Left hindlimb (tissue), 1 donor: ENCODE measurements around the gene HOXA2.
A peak's percentile ranks its signal among the peaks of the same experiment; 100 is the strongest.

ENCODE experiments used
- DNase-seq: peaks from one replicate; pipeline ENCODE4 v3.0.0-alpha.2; 2018

Gene HOXA2

DNA sequence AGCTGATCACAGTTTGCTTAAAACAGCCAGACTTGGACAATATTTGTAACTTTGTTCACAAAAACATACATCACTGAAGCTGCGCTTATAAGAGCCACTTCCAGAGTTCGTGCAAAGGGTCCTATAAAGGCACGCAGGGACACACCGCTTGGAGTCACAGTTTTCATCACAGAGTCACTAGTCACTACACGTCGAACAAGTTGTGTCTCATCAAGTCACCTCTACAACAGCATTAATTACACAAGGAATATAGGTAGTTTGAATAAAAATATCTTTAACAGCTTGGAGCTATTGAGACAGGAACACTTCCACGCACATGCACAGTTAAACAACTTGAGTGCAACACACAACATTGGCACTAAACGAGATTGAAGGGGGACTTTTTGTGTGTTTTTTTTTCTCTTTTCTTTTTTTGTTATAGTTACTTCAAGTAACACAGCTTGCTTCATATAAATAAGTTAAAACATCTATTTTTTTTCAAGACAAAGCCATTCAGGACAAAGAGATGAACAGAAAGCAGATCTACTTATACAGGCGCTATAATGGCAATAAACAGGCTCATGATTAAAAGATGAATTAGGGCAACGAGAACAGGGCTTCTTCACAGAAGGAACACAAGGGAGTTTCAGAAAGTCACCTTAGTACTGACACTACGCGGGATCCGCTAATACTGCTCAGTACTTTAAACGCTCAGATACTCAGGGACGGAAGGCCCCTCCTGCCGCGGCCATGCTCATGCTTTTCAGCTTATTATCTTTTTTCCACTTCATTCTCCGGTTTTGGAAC lies 38.8 kb upstream of the HOXA2 start:
- DNase-seq, result no peak

DNA sequence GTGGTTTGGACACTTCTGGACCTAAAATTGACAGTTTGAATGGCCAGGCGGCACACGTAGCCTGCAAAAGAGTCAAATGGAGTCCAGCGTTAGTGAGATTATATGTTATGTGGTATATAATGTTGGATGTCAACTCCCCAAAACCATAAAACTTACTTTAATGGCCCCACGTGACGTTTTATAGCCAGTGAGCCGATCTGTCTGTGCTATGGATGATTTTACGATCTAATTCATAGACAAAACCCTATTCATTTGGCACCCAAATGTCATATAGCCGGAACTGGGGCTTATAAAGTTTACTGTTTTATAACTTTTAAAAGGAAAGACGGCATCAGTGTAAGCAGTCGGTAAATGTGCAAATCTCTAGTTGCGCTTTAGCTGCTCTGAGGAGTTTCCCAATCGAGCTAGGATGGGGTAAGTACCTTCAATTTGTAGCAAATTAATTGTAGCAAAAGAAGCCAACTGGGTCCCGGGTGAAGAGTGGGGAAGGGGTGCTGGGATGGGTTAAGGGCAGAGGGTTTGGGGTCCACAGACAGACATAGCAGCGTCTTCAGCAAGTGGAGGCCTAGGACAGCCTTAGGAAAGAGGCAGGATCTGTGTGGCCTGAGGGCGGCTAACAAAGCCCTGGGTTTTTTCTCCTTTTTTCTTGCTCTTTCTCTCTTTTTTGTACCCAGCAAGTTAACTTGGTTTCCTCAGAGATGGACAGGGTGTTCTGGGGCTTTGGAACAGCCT lies 37.8 kb upstream of the HOXA2 start:
- peak; percentile 51 for DNase-seq

DNA sequence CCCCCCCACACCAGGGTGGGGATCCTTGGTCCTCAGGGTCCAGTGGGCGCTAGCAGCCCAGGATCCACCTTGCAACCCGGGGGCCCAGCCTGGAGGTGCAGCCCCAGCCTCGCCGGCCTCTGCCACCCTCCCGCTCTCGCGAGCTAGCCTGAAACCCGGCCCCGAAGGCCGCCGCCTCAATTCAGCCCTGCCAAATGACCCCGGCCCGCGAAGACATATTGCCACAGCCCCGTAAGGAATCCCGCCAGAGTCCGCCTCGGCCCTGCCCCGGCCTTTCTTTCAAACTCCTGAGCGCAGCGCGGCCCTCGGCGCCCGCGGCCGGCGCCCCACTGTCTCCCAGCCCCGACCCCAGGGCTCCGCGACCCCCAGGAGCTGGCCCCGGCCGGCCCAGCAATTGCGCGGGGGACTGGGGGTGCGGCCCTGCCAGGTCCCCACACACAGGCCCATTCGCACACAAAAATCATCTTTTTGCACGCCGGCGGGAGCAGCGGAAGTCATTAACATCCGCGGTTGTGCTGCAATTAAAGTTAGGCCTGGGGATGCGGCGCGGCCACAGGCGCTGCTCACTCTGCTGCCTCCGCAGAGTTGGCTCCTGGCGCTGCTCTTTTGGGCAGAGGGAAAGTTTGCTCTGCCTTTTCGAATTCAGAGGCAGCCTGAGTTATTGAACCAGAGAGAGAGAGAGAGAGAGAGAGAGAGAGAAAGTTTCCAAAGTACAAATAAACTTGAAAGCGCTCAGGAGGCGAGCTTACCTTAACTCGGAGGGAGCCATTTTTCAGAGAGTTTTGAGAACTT lies 37.0 kb upstream of the HOXA2 start:
- peak; percentile 54 for DNase-seq

DNA sequence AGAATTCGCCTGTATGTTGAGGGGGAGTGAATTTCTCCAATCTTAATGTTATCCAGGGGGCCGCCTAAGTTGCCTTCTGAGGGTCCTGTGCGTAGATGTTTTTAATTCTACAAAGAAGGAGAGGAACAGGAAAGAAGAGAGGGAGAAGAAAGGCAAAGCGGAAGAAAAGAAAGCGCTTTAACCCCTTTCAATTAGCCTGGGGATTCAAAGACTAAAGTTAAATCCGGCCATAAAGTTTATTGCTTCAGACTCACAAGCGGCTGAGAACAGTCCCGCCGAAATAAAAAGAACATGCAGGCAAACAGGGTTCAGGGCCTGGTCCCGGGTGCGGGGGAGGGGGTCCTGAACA lies 36.5 kb upstream of the HOXA2 start:
- DNase-seq, result no peak

DNA sequence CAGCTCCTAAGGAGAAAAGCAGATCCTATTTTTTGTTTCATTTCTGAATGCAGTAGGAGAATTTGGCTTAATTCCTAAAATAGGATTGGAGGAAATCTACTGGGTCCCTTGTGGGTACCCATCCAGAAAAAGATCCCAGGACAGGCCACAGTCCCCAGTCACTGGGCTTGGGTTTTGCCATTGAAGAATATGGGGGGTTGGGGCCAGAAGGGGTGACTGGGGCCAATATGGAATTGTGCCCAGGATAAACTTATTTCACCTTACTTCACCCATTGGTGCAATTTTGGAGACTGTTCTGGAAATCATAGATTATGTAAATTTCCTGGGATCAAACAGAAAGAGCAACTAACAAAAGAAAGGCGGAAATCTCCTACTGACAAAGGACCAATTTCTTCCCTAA lies 36.0 kb upstream of the HOXA2 start:
- no peak for DNase-seq

DNA sequence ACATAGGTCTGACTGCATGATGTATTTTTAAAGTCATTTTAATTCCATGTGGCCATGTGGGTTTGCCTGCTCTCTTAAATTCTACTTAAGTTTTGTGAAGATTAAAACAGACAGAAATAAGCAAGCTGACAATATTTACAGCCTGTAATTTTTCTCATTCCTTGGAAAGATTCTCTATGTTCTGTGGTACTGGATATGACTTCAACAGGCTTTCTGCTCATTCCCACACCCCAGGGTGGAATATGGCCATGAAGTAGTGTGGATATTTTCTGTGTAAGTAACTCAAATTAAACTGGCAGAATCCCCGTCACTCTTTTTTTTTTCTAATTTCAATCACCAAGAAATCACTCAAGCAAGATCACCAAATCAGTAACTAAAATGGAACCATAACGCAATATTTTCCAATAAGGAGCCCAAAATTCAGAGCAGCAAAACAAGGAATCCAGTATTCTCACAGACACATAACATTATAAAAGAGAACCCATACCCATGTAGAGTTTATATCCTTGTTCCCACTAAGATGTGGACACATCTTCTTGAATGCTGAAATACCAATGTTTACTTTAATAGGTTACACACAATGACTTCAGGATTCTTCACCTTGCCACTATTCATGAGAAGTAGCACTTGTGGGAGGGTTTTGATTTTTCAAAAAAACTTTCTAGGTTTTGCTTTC lies 35.3 kb upstream of the HOXA2 start:
- no peak for DNase-seq

DNA sequence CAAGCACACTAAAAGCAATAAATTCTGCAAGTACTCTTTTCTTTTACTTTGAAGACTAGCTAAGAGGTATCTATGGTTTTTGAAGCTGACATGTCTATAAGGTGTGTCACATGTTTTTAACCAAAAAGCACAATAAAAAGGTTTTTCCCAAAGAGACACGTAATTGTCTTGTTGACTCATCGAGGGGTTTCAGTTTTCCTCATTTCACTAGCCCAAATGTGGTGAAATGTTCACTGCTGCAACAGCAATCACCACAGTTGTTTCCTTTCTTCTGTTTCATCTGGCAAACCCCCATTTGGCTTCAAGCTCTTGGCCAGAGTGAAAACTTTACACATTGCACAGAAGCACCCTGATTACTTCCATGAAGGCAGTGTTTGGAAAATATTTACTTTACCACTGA lies 31.9 kb upstream of the HOXA2 start:
- DNase-seq, result peak; percentile 40

DNA sequence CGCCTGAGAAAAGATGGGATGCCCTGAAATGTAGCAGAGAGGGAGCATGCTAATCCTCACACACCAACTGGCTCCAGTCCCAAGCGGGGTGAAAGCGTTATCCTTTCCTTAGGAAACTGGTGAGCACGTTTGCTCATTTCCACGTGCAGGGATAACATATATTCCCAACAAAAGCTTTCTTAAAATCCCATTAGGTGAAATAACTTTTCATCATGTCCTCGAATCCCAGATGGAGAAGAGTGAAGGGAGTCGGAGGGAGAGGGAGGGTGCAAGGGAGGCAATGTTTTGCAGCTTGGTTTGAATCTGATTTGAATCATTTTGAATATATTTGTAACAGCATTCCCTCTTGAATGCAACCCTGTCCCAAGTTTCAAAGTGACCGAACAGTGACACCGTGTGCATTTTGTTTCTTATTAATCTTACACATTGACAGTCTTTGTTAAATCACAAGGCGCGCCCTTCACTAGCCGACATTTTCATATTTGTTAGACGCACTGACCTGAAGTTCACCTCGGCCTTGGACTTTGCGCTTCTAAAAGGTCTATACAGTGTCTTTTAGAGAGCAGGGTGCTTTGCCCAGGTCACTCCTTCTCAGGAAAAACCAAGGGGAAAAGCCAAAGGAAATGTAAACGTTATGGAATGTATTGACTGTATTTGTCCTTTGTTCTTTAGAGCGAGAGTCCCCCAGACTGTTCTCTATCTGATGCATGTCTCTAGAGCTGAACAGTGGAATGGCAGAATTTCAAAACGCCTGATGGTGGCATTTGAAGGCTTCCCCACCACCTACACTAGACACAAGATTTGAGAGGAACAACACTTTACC lies 31.1 kb upstream of the HOXA2 start:
- no peak for DNase-seq

DNA sequence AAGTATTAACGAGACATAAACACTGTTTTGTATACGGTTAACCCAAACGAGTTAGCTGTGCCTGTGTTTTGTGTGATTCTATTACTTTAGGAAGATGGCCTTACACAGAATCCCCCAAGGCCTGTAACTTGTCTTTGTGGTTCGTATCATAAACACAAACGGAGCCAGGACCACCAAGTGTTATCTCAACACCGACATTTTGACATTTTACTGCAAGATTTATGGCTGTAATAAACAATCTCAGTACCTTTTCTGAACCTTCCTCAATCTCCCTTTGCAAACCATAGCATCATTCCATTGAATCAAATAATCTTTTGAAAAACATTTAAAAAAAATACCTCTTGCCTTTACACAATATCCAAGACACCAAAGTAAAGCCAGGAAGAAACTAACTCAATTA lies 30.5 kb upstream of the HOXA2 start:
- DNase-seq, result no peak

DNA sequence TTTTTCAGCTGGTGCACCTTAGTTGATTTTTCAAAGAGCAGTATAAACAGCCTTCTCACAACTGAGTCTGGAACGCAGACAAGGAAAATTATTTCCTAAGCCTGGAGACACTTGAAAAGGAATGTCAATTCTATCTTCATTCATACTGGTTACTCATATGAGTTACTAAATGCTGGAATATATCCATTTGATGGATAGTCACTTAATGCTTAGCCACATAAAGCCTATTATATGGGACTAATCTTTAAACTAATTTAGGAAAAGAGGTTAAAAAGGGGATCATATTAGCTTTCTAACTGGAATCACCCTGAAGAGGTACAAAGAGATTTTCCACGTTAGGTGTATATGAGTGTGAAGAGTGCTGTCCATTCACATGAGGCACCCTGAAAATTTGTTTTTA lies 29.7 kb upstream of the HOXA2 start:
- DNase-seq, result no peak

DNA sequence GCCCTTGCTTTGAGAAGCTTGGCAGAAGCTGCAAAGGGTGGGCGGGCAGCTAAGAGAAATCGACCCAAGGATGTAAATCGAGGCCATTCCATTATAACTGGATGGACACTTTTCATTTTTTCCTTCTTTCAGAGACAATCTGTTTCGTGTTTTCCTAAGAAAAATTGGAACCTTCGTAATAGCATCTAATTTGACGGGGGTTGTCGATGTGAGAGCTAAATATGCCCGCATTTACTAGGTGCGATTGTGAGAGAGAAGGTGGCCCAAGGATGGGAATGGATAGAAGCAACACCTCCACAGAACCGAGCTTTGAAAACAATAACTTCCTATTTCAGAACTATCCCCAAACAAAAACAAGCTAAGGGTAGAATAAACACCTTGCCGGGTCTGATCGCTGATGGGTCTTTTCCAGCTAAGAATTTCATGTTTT lies 28.9 kb upstream of the HOXA2 start:
- DNase-seq, result no peak

DNA sequence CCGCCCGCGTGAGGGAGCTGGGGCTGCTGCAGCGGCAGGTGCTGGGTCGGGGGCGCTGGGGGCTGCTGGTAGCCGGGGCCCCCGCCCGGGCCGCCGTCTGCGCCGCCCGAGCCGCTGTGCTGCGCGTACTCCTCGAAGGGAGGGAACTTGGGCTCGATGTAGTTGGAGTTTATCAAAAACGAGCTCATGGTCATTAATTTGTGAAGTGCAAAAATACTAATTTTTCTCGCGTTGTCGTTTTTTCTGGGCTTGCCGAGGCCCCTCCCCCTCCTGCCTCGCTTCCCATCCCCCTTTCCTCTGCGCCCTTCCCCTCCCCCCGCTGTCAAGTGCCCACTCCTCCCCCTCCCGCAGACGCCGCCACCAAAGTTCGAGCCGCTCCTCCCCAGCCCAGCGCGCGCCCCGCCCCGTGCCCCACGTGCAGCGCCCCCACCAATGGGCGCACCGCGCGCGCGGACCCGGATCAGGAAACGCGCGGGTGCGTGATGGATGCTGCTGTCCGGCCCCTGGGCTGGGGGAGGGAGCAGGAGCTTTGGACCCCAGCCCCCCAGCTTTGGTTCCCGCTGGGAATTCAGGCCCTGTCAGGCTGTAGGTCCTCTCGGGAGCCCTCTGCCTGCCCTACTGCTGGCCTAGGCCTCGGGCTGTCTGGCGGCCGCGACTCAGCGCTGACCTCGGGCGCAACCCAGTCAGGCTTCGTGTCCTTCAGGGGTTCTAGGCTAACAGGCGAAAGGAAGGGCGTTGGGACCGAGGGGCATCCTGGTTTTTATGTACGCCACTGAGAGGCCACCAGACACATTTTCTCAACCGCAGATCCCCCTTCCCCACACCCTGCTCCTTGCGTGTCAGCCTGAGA lies 28.3 kb upstream of the HOXA2 start, which contains the start of gene HOXA4:
TSS of gene HOXA4 (minus strand) at position 218 of the 850 bp plus-strand sequence. CDS start at position 194, 24 bp downstream.
- DNase-seq, result peak; percentile 94

DNA sequence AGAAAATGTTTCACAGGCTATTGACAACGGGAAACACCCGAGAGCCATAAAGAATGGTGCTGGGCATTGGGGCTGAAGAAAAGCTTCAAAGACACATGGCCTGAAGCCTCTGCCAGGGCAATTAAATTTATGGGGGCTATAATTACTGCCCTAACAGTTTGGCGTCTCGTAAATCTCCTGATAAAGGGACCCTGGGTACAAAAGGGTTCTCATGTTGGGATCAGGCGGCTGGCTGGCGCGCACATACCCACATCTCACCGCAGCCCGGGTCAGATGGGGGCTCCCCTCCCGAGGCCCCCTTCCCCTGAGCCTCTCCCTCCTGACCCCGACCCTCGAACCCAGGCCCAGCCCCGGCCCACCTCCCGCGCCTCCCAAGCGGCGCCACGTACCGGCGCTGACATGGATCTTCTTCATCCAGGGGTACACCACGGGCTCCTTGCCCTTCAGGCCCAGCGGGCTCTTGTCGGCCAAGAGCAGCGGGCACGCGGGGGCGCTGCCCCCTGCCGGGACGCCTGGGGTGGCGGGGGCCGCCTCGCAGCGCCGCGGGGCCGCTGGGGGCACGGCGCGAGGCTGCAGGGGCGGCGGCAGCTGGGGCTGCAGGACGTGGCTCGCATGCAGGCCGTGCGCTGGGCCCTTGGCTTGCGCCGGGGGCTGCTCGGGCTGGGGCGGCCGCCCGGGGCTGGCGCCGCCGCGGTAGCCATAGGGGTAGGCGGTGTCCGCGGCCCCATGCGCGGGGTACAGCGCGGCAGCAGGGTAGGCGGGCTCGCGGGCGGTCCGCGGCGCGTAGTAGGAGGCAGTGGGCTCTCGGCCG lies 27.5 kb upstream of the HOXA2 start:
- DNase-seq, result peak; percentile 47

DNA sequence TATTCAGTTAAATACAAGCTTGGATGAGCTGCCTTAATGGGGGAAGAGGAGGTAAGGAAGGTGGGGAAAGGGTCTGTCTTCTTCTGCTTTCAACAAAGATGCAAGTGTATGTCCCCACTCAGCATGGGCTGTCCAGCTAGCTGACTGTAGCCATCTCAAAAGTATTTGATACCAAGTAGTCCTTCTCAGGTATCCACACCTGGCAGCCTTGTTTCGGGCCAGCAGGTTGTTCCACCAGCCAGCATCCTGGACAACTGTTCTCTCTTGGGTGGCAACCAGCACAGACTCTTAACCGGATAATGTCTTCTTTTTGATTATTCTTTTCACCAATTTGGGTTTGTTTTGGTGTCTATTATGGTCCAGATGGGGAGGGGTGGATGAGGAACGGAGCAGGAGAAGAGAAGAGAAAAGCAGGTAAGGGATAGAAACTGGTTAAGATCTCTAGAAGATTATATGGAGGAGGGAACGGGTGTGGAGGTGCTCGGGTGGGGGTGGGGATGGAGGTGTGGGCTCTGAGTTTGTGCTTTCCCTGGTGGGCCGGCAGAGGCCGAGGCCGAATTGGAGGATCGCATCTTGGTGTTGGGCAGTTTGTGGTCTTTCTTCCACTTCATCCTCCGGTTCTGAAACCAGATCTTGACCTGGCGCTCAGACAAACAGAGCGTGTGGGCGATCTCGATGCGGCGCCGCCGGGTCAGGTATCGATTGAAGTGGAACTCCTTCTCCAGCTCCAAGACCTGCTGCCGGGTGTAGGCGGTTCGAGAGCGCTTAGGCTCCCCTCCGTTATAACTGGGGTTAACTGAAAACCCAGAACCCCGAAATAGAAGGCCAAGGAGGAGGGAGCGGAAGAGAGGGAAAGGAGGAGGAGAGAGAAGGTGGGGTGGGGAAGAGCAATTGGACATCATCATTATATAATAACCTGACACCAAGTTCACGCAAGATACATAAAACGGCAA lies 26.6 kb upstream of the HOXA2 start:
- DNase-seq, result peak; percentile 32

DNA sequence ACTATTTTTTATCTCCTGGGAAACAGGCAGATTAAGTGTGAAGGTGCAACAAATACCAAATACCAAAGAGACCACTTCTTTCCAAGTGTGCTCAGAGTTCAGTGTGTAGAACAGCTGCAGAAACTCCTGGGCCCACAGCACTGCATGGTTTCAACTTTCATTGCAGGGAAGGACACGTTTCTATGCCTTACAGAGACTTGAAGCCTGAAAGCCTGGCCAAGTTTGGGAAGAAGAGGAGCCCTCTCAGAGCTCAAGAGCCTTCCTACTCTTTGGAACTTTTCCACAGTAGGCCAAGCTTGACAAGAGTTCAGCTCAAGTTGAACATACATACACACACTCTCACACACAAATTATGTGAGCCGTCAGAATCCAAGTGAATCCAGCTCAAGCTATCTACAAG lies 25.6 kb upstream of the HOXA2 start:
- DNase-seq, result peak; percentile 72

DNA sequence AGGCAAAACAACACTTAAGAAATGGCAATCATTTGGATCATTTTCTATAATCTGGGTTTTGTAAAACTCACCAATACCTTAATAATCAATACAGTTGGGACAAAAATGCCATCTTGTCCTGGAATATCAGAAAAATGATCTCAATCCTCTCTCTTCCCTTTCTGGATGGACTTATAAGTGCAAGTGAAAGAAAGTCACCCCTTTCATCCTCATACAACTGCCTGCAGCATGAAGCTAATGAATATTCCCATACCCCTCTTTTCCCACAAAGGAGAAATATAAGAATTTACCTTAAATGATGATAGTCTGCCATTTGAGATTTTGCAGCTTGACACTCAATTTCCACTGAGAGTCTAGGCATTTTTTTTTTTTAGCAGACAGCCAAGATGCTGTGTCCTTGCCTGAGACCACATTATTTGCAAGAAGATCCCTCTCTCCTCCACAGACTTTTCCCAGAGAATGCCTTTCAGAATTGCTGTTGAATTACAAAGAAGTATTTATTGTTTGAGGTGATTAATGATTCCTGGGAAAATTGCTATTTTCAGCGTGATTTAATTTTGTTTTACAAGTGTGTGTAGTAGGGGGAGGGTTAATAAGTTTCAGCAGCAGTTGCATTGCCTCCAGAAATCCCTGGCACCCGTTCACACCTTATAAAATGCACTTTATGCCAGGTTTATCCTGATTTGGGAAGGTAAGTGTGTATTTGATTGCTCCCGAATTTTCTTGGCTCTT lies 24.3 kb upstream of the HOXA2 start:
- no peak for DNase-seq

DNA sequence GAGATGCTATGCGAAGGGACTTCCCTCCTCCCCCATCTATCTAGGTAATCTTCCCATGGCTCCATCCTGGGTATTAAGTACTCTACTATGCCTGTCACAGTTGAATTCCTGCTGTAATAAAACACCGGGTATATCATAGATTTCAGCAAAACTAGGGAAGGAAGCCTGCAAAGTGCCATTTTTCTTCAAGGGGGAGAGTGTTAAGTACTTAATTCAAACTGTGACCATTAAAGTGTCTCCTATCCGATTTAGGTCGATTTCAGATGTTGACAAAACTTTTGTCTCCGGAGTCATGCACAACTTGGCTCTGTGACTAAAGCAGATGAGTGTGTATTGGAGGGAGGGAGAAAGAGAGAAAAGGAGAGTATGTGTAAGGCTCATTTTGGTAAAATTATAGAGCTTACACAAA lies 23.5 kb upstream of the HOXA2 start:
- no peak for DNase-seq
